HCT116 (cell line): ENCODE results near the gene FREY1. TPM values are rescaled to one million over a fixed set of nuclear protein-coding genes. Genes with fewer than 3 reads are reported as not detected.

Experiments
- ATAC-seq: fragments of 200-7000 bp; cut with Tn5 transposase; 2 replicates; pipeline ENCODE4 v1.9.1; 2020; ENCODE audit warnings: mild to moderate bottlenecking, moderate library complexity
- BruUV-seq: library from RNA; stranded (reverse); fragments of 400-500 nt; replicated peaks from 2 replicates; lab custom pipeline; 2021; lab: Mats Ljungman, UMichigan
- CTCF ChIA-PET: fragments of 300-600 bp; sonication (Branson Sonifier 250); formaldehyde crosslinking; loops from one replicate; lab custom pipeline; 2021; ENCODE audit warnings: antibody characterized with exemption; lab: Charles Lee
- POLR2A ChIA-PET: fragments of 300-600, 350-600 bp; sonication (Branson Sonifier 250); formaldehyde crosslinking; loops from one replicate; lab custom pipeline; 2021; ENCODE audit warnings: antibody characterized with exemption; lab: Charles Lee
- RAD21 ChIA-PET, 2 experiments: fragments of 300-600 bp; sonication (Branson Sonifier 250); formaldehyde crosslinking; loops; one replicate each; lab custom pipeline; 2023; ENCODE audit warnings: low total read pairs in 2 of 2; ENCODE audit not compliant: uncharacterized antibody in 2 of 2, unreplicated experiment in 2 of 2, low non-redundant PET in 1 of 2; lab: Charles Lee
- DNase-seq: peaks from one replicate; pipeline ENCODE4 v3.0.0-alpha.2; 2010; ENCODE audit warnings: low read depth, low spot score
- H2AFZ ChIP-seq: fragments of 200-600 bp; shearing (Covaris generic), sonication (generic); 2 replicates; pipeline ENCODE4 v1.6.1; 2017; ENCODE audit warnings: low read depth, mixed run types, mixed read lengths, antibody characterized with exemption, low read length; ENCODE audit not compliant: poor library complexity, severe bottlenecking
- H3K27ac ChIP-seq: 2 replicates; pipeline ENCODE4 v1.5.1; 2012; ENCODE audit warnings: low read depth, low read length
- H3K27me3 ChIP-seq: fragments of 200-600 bp; sonication (generic); 2 replicates; pipeline ENCODE4 v1.6.1; 2016; ENCODE audit warnings: mixed run types, low read length, mixed read lengths; ENCODE audit not compliant: insufficient read depth
- H3K36me3 ChIP-seq, 2 experiments: fragments of 200-500 bp in 1 of 2; fragments of 200-600 bp in 1 of 2; sonication (Bioruptor generic) in 1 of 2; sonication (generic) in 1 of 2; 2 replicates each; pipeline versions ENCODE4 v1.5.1 to v1.6.1; 2014 to 2016; ENCODE audit warnings: low read length in 2 of 2, inconsistent platforms in 1 of 2, mixed read lengths in 1 of 2, mixed run types in 1 of 2; ENCODE audit not compliant: insufficient read depth in 2 of 2, control insufficient read depth in 1 of 2
- H3K4me1 ChIP-seq, 2 experiments: fragments of 200-600 bp in 1 of 2; sonication (generic) in 1 of 2; 2 replicates each; pipeline versions ENCODE4 v1.5.1 to v1.6.1; 2012 to 2017; ENCODE audit warnings: low read length in 2 of 2, inconsistent platforms in 1 of 2, mild to moderate bottlenecking in 1 of 2, mixed read lengths in 1 of 2, mixed run types in 1 of 2, moderate library complexity in 1 of 2; ENCODE audit not compliant: insufficient read depth in 2 of 2, control insufficient read depth in 1 of 2
- H3K4me2 ChIP-seq: fragments of 200-600 bp; sonication (generic); 2 replicates; pipeline ENCODE4 v1.6.1; 2017; ENCODE audit warnings: mixed run types, low read length, mixed read lengths
- H3K4me3 ChIP-seq, 2 experiments: fragments of 200-600 bp in 1 of 2; sonication (generic) in 1 of 2; replicated peaks in 1 of 2; 2 replicates each; pipeline ENCODE4 v1.5.1; 2011 to 2016; ENCODE audit warnings: low read length in 2 of 2, control low read depth in 1 of 2, low read depth in 1 of 2, mild to moderate bottlenecking in 1 of 2, mixed read lengths in 1 of 2, mixed run types in 1 of 2
- H3K79me2 ChIP-seq: fragments of 200-600 bp; sonication (generic); 2 replicates; pipeline ENCODE4 v1.6.1; 2017; ENCODE audit warnings: mild to moderate bottlenecking, mixed run types, low read length, moderate library complexity, mixed read lengths; ENCODE audit not compliant: insufficient read depth
- H3K9ac ChIP-seq: fragments of 200-600 bp; sonication (generic); 2 replicates; pipeline ENCODE4 v1.6.1; 2016; ENCODE audit warnings: low read length, mixed read lengths
- H3K9me2 ChIP-seq: fragments of 200-600 bp; sonication (generic), shearing (Covaris generic); 2 replicates; pipeline ENCODE4 v1.6.1; 2017; ENCODE audit warnings: mixed run types, mild to moderate bottlenecking, moderate library complexity; ENCODE audit not compliant: insufficient read depth
- H3K9me3 ChIP-seq, 2 experiments: fragments of 200-500 bp in 1 of 2; fragments of 200-600 bp in 1 of 2; sonication (Bioruptor generic) in 1 of 2; sonication (generic) in 1 of 2; 2 replicates each; pipeline ENCODE4 v1.6.1; 2014 to 2017; ENCODE audit warnings: low read length in 2 of 2, mixed read lengths in 2 of 2, inconsistent platforms in 1 of 2, low read depth in 1 of 2, mild to moderate bottlenecking in 1 of 2, mixed run types in 1 of 2, moderate library complexity in 1 of 2; ENCODE audit not compliant: control insufficient read depth in 1 of 2, insufficient read depth in 1 of 2
- H4K20me1 ChIP-seq: fragments of 200-600 bp; sonication (generic), shearing (Covaris generic); 2 replicates; pipeline ENCODE4 v1.6.1; 2017; ENCODE audit warnings: mixed run types, mild to moderate bottlenecking, moderate library complexity; ENCODE audit not compliant: insufficient read depth
- CBX3 ChIP-seq: IDR thresholded peaks from 2 replicates; pipeline ENCODE4 v1.6.1; 2012; ENCODE audit warnings: low read depth
- CTCF ChIP-seq, 3 experiments: fragments of 200-600 bp in 1 of 3; sonication (generic) in 1 of 3; IDR thresholded peaks in 2 of 3; conservative IDR thresholded peaks in 1 of 3; 2 replicates each; pipeline ENCODE4 v1.5.1; 2012 to 2017; ENCODE audit warnings: low read depth in 2 of 3, low read length in 2 of 3, antibody characterized with exemption in 1 of 3, borderline replicate concordance in 1 of 3, control low read depth in 1 of 3, mild to moderate bottlenecking in 1 of 3, mixed read lengths in 1 of 3, mixed run types in 1 of 3, moderate library complexity in 1 of 3; ENCODE audit not compliant: insufficient read depth in 1 of 3
- POLR2A ChIP-seq: IDR thresholded peaks from 2 replicates; pipeline ENCODE4 v1.7.0; 2011; ENCODE audit warnings: borderline replicate concordance; ENCODE audit not compliant: insufficient read depth, insufficient read length; ENCODE audit errors: extremely low read depth
- SIN3A ChIP-seq: IDR thresholded peaks from 2 replicates; pipeline ENCODE4 v1.6.1; 2012; ENCODE audit warnings: low read depth
- SRF ChIP-seq: IDR thresholded peaks from 2 replicates; pipeline ENCODE4 v1.6.1; 2012; ENCODE audit warnings: low read depth
- ZFX ChIP-seq: fragments of 450-650 bp; IDR thresholded peaks from 2 replicates; pipeline ENCODE4 v1.6.1; 2017
- ZNF274 ChIP-seq: fragments of 200-500 bp; sonication (Bioruptor generic); IDR thresholded peaks from 2 replicates; pipeline ENCODE4 v1.6.1; 2014; ENCODE audit warnings: mild to moderate bottlenecking, low read depth, low read length, inconsistent platforms
- intact Hi-C: fragments of 100-400 bp; cut with micrococcal nuclease; formaldehyde crosslinking; loops from 2 replicates; pipeline ENCODE4 v1.10.0; 2022
- total RNA-seq: library from RNA; stranded (reverse); gene quantifications from one replicate; pipeline ENCODE4 v1.2.1, GENCODE V29; 2021; ENCODE audit not compliant: unreplicated experiment
- TF ChIP-seq, protein P1 (sequence below): IDR thresholded peaks from 2 replicates; pipeline ENCODE4 v1.6.1; 2012
- TF ChIP-seq, protein P2 (sequence below): IDR thresholded peaks from 2 replicates; pipeline ENCODE4 v1.6.1; 2012; ENCODE audit warnings: low read depth

FREY1 gene
- total RNA-seq, 1 experiment from 2014 or later, result 0.96 TPM

GRCh38 chr11:45859661-45860140 lies 47.4 kb downstream of the FREY1 start:
- POLR2A ChIA-PET, result no interaction called here
- no TSS peak for BruUV-seq
- H3K79me2 ChIP-seq, result peaks cover under 1% of the 10 kb centered on the region; the same call in 1 of the 2 replicates
- H4K20me1 ChIP-seq, result no peaks in the 10 kb centered on the region
- intact Hi-C loops, result no loop called here
- ATAC-seq, result no peak
- no peak overlapping the region for H3K4me2 ChIP-seq
- H3K9ac ChIP-seq, result no peak overlapping the region
- TF ChIP-seq CBX3 (no peak), CTCF (IDR thresholded peaks at IDR 0.05 in 2 of 3, conservative IDR thresholded peaks at IDR 0.05 in 1 of 3; ENCODE audit: borderline replicate concordance in 1 of 3, insufficient read depth in 1 of 3, low read depth in 2 of 3, low read length in 2 of 3) (no peak), POLR2A (no peak), ZFX (no peak), SIN3A (no peak), ZNF274 (no peak), SRF (no peak)
- TF ChIP-seq, protein P1, sequence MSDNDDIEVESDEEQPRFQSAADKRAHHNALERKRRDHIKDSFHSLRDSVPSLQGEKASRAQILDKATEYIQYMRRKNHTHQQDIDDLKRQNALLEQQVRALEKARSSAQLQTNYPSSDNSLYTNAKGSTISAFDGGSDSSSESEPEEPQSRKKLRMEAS, result no peak
- TF ChIP-seq, protein P2, sequence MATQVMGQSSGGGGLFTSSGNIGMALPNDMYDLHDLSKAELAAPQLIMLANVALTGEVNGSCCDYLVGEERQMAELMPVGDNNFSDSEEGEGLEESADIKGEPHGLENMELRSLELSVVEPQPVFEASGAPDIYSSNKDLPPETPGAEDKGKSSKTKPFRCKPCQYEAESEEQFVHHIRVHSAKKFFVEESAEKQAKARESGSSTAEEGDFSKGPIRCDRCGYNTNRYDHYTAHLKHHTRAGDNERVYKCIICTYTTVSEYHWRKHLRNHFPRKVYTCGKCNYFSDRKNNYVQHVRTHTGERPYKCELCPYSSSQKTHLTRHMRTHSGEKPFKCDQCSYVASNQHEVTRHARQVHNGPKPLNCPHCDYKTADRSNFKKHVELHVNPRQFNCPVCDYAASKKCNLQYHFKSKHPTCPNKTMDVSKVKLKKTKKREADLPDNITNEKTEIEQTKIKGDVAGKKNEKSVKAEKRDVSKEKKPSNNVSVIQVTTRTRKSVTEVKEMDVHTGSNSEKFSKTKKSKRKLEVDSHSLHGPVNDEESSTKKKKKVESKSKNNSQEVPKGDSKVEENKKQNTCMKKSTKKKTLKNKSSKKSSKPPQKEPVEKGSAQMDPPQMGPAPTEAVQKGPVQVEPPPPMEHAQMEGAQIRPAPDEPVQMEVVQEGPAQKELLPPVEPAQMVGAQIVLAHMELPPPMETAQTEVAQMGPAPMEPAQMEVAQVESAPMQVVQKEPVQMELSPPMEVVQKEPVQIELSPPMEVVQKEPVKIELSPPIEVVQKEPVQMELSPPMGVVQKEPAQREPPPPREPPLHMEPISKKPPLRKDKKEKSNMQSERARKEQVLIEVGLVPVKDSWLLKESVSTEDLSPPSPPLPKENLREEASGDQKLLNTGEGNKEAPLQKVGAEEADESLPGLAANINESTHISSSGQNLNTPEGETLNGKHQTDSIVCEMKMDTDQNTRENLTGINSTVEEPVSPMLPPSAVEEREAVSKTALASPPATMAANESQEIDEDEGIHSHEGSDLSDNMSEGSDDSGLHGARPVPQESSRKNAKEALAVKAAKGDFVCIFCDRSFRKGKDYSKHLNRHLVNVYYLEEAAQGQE, result no peak
- peaks cover 20 to 26% of the 10 kb centered on the region in 2 experiments for H3K36me3 ChIP-seq
- no peaks in the 10 kb centered on the region for H3K9me2 ChIP-seq
- H3K27ac ChIP-seq, result no peak overlapping the region
- peaks cover 0 to 5% of the 10 kb centered on the region in 2 experiments; a peak in 1 of 4 replicates for H3K4me1 ChIP-seq
- no peak overlapping the region for H3K4me3 ChIP-seq
- no peak for DNase-seq
- no peak overlapping the region for H2AFZ ChIP-seq
- RAD21 ChIA-PET, result no interaction called here
- CTCF ChIA-PET, result no interaction called here
- H3K9me3 ChIP-seq, result no peaks in the 10 kb centered on the region
- H3K27me3 ChIP-seq, result no peaks in the 10 kb centered on the region
